NCI-H1417 (cell line): Measurements from ENCODE around the gene DHX35.

Experiments
- DNase-seq, 3 experiments: peaks; one replicate each; lab custom pipeline; 2025; lab: John Stamatoyannopoulos, UW

DHX35 gene

DNA sequence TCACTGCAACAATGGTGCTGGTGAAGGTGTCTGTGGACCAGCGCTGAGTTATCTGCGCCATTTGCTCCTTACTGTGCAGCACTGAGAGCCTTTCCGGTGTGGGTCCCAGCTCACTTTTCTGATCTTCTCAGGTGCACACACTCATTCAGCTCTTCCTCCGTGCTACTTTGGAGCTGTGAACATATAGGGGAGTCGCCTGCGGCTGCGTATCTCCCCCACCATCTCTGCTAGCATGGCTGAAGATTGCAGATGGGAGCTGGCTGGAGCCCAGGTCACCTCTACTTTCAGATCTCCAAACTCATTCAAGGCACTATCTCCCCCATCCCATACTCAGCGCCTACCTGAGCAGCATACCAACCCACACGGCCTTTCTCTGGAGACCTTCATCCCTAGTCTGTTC is 96.9 kb downstream of the DHX35 start:
- DNase-seq = no peak

GRCh38 chr20:39066471-39067242 is 104.5 kb downstream of the DHX35 start:
- DNase-seq = peak in 2 of 3 experiments; percentile 29 to 81

- DNase-seq = no peak
Observed at GRCh38 chr20:39067526-39068216, 105.5 kb downstream of the DHX35 start.

DNA sequence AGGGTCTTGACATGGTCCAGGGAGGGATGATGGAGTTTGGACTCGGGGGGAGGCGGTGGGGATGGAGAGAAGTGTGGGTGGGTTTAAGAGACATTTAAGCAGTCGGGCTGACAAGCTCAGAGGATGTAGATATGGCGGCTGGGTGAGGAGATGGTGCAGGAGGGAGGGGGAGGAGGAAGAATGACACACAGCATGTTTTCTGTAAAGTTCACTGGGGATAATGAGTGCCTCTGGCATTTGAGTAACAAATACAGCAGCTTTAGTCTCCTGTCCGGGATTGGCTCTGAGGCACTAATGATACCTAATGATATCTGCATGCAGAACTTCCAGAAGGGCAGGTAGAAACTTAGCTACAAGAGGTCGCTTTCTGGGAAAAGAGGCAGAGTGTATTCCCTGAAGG is 107.8 kb downstream of the DHX35 start:
- no peak for DNase-seq

- DNase-seq = no peak
Observed at GRCh38 chr20:39070484-39071231, 108.5 kb downstream of the DHX35 start.

DNA sequence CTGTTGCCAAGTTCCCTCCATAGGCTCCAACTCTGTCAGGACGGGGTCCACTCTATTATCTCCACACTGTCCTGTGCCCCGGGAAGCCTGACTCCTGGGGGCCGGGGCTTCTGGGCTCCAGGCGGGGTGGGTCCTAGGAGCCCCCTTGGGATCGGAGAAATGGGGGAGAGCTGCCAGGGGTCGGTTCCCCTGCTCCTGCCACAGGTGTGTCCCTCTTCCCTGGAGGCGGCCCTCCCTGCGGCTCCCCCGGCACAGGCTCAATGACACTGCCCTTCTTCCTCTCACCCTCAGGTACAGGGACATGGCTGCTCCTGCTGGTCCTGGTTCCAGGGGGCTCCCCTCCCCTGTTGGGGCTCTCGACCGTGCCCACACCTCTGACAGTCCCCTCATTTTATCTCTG is 110.0 kb downstream of the DHX35 start:
- no peak for DNase-seq

DNA sequence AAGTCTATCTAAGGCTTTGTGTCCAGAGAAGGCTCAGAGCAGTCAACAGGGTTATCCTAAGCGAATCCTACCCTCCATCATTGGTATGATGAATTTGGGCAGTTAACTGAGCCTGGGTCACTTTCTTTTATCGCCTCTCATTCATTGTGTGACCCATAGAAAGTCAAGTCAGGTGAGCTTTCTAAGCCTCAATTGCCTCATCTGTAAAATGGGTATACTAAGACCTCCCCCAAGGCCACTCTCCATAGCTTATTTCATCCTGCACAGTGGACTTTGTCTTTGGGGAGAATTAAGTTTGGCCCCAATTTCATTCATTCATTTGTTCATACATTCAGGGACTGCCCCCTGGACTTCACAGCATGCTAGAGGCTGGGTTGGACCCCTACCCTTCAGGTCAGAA is 110.5 kb downstream of the DHX35 start:
- no peak for DNase-seq

DNA sequence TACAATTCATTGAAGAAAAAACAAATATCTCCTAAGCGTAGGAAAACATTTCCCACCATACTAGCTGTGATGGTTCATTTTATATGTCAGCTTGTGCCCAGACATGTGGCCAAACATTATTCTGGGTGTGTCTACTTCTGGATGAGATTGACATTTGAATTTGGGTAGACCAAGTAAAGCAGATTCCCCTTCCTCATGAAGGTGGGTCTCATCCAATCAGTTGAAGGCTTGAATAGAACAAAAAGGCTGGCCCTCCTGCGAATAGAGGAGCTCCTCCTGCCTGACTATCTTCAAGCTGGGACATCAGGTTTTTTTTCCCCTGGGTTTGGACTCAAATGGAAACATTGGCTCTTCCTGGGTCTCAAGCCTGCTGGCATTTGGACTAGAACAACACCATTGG is 113.6 kb downstream of the DHX35 start:
- DNase-seq = no peak

DNA sequence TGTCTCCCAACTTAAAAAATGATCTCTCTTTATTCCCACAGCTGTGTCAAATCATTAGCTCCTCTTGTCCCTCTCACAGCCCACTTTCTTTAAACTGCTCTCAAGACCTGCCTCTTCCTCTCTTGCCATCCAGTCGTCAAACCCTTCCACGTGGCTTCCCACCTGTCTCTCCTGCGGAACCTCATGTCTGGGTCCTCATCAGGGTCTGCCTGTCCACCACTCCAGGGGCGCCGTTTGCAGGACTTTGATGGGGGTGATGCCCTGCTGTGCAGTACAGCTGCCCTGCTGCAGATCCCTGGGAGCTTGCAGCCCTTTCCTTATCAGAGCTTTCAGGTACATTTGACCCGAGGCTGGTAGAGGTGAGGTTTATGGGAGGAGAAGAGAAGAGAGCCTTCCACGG is 114.8 kb downstream of the DHX35 start:
- DNase-seq = no peak

- no peak for DNase-seq
Observed at GRCh38 chr20:39080326-39080725, 118.2 kb downstream of the DHX35 start.

GRCh38 chr20:39081255-39081654 is 119.1 kb downstream of the DHX35 start:
- peak; percentile 62 to 87 (median 76) for DNase-seq

DNA sequence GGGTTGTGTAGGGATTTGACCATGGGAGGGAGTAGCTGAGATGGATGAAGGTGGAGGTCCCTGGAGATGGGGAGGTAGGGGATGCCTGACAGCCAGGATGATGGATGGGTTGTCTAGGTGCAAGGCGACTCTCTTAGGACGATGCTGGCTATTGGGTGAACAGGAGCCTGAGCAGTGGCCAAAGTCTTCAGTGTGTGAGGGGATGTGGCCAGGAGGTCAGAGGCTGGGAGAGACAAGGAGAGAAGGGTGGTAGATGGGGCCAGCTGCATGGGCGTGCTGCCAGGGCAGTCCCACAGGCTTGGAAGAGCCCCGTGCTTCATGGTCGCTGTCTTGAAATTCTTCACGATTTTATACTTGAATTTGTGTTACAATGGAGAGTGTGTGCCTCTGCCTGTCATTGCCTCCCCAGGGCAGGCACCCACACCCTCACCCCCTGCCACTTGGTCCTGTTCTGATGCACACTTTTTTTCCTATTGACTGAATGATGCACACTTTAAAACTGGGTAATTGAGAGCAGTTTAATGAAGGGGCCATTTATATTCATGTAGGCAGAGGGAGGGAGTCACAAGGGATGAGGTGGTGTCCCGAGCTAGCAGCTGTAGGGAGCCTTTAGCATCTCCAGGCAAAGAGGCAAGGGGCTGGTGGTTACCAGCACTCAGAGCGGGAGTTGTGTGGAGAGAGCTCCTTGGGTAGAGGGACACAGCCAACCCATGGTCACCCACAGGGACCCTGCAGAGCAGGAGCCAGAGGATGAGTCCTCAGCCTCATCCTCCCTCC is 120.7 kb downstream of the DHX35 start:
- DNase-seq = no peak

- DNase-seq = no peak
Observed at GRCh38 chr20:39083761-39084160, 121.6 kb downstream of the DHX35 start.

- no peak for DNase-seq
Observed at GRCh38 chr20:39089029-39089428, 126.9 kb downstream of the DHX35 start.
